ENCODE data around the gene ELN. TPM values are rescaled to one million over a fixed set of nuclear protein-coding genes. Genes with fewer than 3 reads are reported as not detected.
"Not testable (repeated sequence)": the region's sequence is repeated elsewhere in the genome, so short reads cannot be mapped to it uniquely, and the experiment has no call there.

ELN gene
- total RNA-seq, 1 donor from 2014 or later = 62.8 TPM

GRCh38 chr7:73999664-74000435, 28.1 kb upstream of the ELN start:
- intact Hi-C loops (cut with DNase I) = no loop called here
- no peak for DNase-seq (ENCODE audit: low spot score)
- peak; percentile 87 for ATAC-seq

GRCh38 chr7:74000489-74001149, 27.4 kb upstream of the ELN start:
- intact Hi-C loops (cut with DNase I) = no loop called here
- ATAC-seq (no peak), DNase-seq (ENCODE audit: low spot score) (no peak)

- ATAC-seq (no peak), DNase-seq (ENCODE audit: low spot score) (no peak)
- intact Hi-C loops (cut with DNase I) = no loop called here
Observed at GRCh38 chr7:74001150-74001494, 26.9 kb upstream of the ELN start.

GRCh38 chr7:74002474-74003017, 25.4 kb upstream of the ELN start:
- peak; percentile 38 for ATAC-seq
- intact Hi-C loops (cut with DNase I) = no loop called here
- DNase-seq (ENCODE audit: low spot score) = no peak

GRCh38 chr7:74003621-74004020, 24.4 kb upstream of the ELN start:
- intact Hi-C loops (cut with DNase I) = no loop called here
- ATAC-seq (no peak), DNase-seq (ENCODE audit: low spot score) (no peak)

GRCh38 chr7:74006032-74006431, 21.9 kb upstream of the ELN start:
- no peak for DNase-seq (ENCODE audit: low spot score)

GRCh38 chr7:74006451-74007241, 21.3 kb upstream of the ELN start:
- ATAC-seq = peak; percentile 42

More at GRCh38 chr7:74006032-74006431, 21.9 kb upstream of the ELN start:
- intact Hi-C loops (cut with DNase I) = no loop called here
- no peak for ATAC-seq

GRCh38 chr7:74007242-74007567, 20.8 kb upstream of the ELN start:
- ATAC-seq (no peak), DNase-seq (ENCODE audit: low spot score) (no peak)
- intact Hi-C loops (cut with DNase I) = no loop called here

More at GRCh38 chr7:74006451-74007241, 21.3 kb upstream of the ELN start:
- intact Hi-C loops (cut with DNase I) = no loop called here
- DNase-seq (ENCODE audit: low spot score) = no peak

- DNase-seq (ENCODE audit: low spot score) = no peak
- intact Hi-C loops (cut with DNase I) = no loop called here
- no peak for ATAC-seq
Observed at GRCh38 chr7:74008687-74009086, 19.3 kb upstream of the ELN start.

GRCh38 chr7:74009719-74010118, 18.3 kb upstream of the ELN start:
- ATAC-seq (no peak), DNase-seq (ENCODE audit: low spot score) (no peak)
- intact Hi-C loops (cut with DNase I) = no loop called here

- DNase-seq (ENCODE audit: low spot score) (no peak), ATAC-seq (no peak)
- intact Hi-C loops (cut with DNase I) = no loop called here
Observed at GRCh38 chr7:74010407-74010806, 17.6 kb upstream of the ELN start.

- DNase-seq (ENCODE audit: low spot score); ATAC-seq; intact Hi-C loops (cut with DNase I): not testable (repeated sequence)
Observed at GRCh38 chr7:74011421-74011820, 16.6 kb upstream of the ELN start.

GRCh38 chr7:74012842-74013249, 15.1 kb upstream of the ELN start:
- ATAC-seq = peak; percentile 21
- DNase-seq (ENCODE audit: low spot score) = no peak
- intact Hi-C loops (cut with DNase I) = no loop called here

GRCh38 chr7:74013539-74014272, 14.3 kb upstream of the ELN start:
- no peak for DNase-seq (ENCODE audit: low spot score)
- intact Hi-C loops (cut with DNase I) = no loop called here
- peak; percentile 48 for ATAC-seq

- intact Hi-C loops (cut with DNase I) = no loop called here
- ATAC-seq = no peak
Observed at GRCh38 chr7:74014931-74015330, 13.0 kb upstream of the ELN start.

GRCh38 chr7:74015670-74016069, 12.3 kb upstream of the ELN start:
- intact Hi-C loops (cut with DNase I) = no loop called here
- ATAC-seq (no peak), DNase-seq (ENCODE audit: low spot score) (no peak)

More at GRCh38 chr7:74014931-74015330, 13.0 kb upstream of the ELN start:
- DNase-seq (ENCODE audit: low spot score) = no peak

- no peak for DNase-seq (ENCODE audit: low spot score)
- no peak for ATAC-seq
- intact Hi-C loops (cut with DNase I) = no loop called here
Observed at GRCh38 chr7:74017125-74017524, 10.8 kb upstream of the ELN start.

GRCh38 chr7:74018246-74018895, 9.6 kb upstream of the ELN start:
- intact Hi-C loops (cut with DNase I) = no loop called here
- ATAC-seq (no peak), DNase-seq (ENCODE audit: low spot score) (no peak)

- intact Hi-C loops (cut with DNase I) = no loop called here
- ATAC-seq = no peak
- no peak for DNase-seq (ENCODE audit: low spot score)
Observed at GRCh38 chr7:74019149-74019548, 8.8 kb upstream of the ELN start.

Data from sciatic nerve (tissue), 2 donors.